Endothelial cell of umbilical vein (primary cell): Measurements from ENCODE around the gene ATP6V1A. TPM values are rescaled to one million over a fixed set of nuclear protein-coding genes. Genes with fewer than 3 reads are reported as not detected.

Experiments used
- BruUV-seq: library from RNA; stranded (reverse); fragments of 400-500 nt; replicated peaks from 2 replicates; lab custom pipeline; 2021; lab: Mats Ljungman, UMichigan
- CTCF ChIA-PET: fragments of 300-600, 350-600 bp; sonication (Branson Sonifier 250); formaldehyde crosslinking; loops from one replicate; lab custom pipeline; 2021; ENCODE audit warnings: antibody characterized with exemption, inconsistent platforms; lab: Charles Lee
- POLR2A ChIA-PET: fragments of 300-600, 350-600 bp; sonication (Branson Sonifier 250); formaldehyde crosslinking; loops from one replicate; lab custom pipeline; 2021; ENCODE audit warnings: antibody characterized with exemption, inconsistent platforms; lab: Charles Lee
- DNase-seq: peaks from one replicate; pipeline ENCODE4 v3.0.0-alpha.2; 2011; ENCODE audit warnings: low read depth, low spot score
- FAIRE-seq: peaks from 2 replicates; lab custom pipeline; 2011; peaks lifted over from hg19 to GRCh38; lab: Jason Lieb, UNC
- H2AFZ ChIP-seq: 2 replicates; pipeline ENCODE4 v1.6.0; 2012; ENCODE audit warnings: low read depth, low read length, control low read depth, inconsistent platforms
- H3K27ac ChIP-seq: 2 replicates; pipeline ENCODE4 v1.5.1; 2011; ENCODE audit warnings: low read depth, mild to moderate bottlenecking, control low read depth, low read length, moderate library complexity; ENCODE audit not compliant: insufficient read depth
- H3K27me3 ChIP-seq, 2 experiments: 2 replicates each; pipeline versions ENCODE4 v1.6.0 to v1.6.1; 2011; ENCODE audit warnings: low read length in 2 of 2, mixed read lengths in 1 of 2; ENCODE audit not compliant: control insufficient read depth in 2 of 2, insufficient read depth in 2 of 2
- H3K36me3 ChIP-seq, 2 experiments: 2 replicates in 1 of 2; 3 replicates in 1 of 2; pipeline ENCODE4 v1.5.1; 2011; ENCODE audit warnings: low read length in 2 of 2, mild to moderate bottlenecking in 1 of 2, moderate library complexity in 1 of 2; ENCODE audit not compliant: control insufficient read depth in 2 of 2, insufficient read depth in 2 of 2; ENCODE audit errors: extremely low read depth in 1 of 2
- H3K4me1 ChIP-seq: 3 replicates; pipeline ENCODE4 v1.5.1; 2011; ENCODE audit warnings: mild to moderate bottlenecking, low read length; ENCODE audit not compliant: control insufficient read depth, insufficient read depth; ENCODE audit errors: extremely low read depth
- H3K4me2 ChIP-seq: 2 replicates; pipeline ENCODE4 v1.6.1; 2011; ENCODE audit warnings: low read length, control low read depth, mixed read lengths; ENCODE audit not compliant: insufficient read depth
- H3K4me3 ChIP-seq, 3 experiments: fragments of 200-600 bp in 1 of 3; sonication (generic), shearing (Covaris generic) in 1 of 3; replicated peaks in 1 of 3; 2 replicates each; pipeline ENCODE4 v1.5.1; 2011 to 2016; ENCODE audit warnings: control low read depth in 3 of 3, low read length in 3 of 3, mild to moderate bottlenecking in 2 of 3, inconsistent platforms in 1 of 3, low read depth in 1 of 3, moderate library complexity in 1 of 3; ENCODE audit not compliant: insufficient read depth in 1 of 3
- H3K79me2 ChIP-seq: 2 replicates; pipeline ENCODE4 v1.6.0; 2012; ENCODE audit warnings: low read length, inconsistent platforms; ENCODE audit not compliant: control insufficient read depth, insufficient read depth
- H3K9ac ChIP-seq: replicated peaks from 2 replicates; pipeline ENCODE3; 2011; ENCODE audit warnings: low read length, control low read depth; ENCODE audit not compliant: insufficient read depth; ENCODE audit errors: extremely low read depth
- H3K9me1 ChIP-seq: replicated peaks from 3 replicates; pipeline ENCODE4 v1.6.0; 2011; ENCODE audit warnings: mild to moderate bottlenecking, low read length; ENCODE audit not compliant: control insufficient read depth, insufficient read depth; ENCODE audit errors: extremely low read depth
- H3K9me3 ChIP-seq: replicated peaks from 2 replicates; pipeline ENCODE4 v1.5.1; 2012; ENCODE audit warnings: low read length, inconsistent platforms; ENCODE audit not compliant: control insufficient read depth, insufficient read depth
- H4K20me1 ChIP-seq: replicated peaks from 2 replicates; pipeline ENCODE3; 2011; ENCODE audit warnings: mild to moderate bottlenecking, low read length; ENCODE audit not compliant: control insufficient read depth, insufficient read depth; ENCODE audit errors: extremely low read depth
- EZH2 ChIP-seq: IDR thresholded peaks from 2 replicates; pipeline ENCODE4 v1.6.1; 2012; ENCODE audit warnings: borderline replicate concordance, low read depth, mild to moderate bottlenecking, moderate library complexity, low read length, inconsistent platforms; ENCODE audit not compliant: severe bottlenecking
- FOS ChIP-seq: IDR thresholded peaks from 2 replicates; pipeline ENCODE4 v1.6.1; 2011; ENCODE audit warnings: mild to moderate bottlenecking, low read length, moderate library complexity, borderline replicate concordance; ENCODE audit not compliant: insufficient read depth
- GATA2 ChIP-seq: IDR thresholded peaks from 2 replicates; pipeline ENCODE4 v1.7.0; 2011; ENCODE audit warnings: low read depth, mild to moderate bottlenecking, moderate library complexity, mixed read lengths, low read length; ENCODE audit not compliant: insufficient read length, insufficient read depth
- MYC ChIP-seq: IDR thresholded peaks from one replicate; pipeline ENCODE4 v1.6.1; 2011; ENCODE audit warnings: mild to moderate bottlenecking, low read depth, low read length
- POLR2A ChIP-seq: IDR thresholded peaks from 2 replicates; pipeline ENCODE4 v1.6.1; 2012; ENCODE audit warnings: low read depth, mild to moderate bottlenecking, control low read depth, low read length
- dilution Hi-C: fragments of 300-500 bp; cut with MboI; formaldehyde crosslinking; loops from one replicate; pipeline ENCODE4 v1.15.0; 2019; ENCODE audit warnings: low sequenced_read_pairs; ENCODE audit not compliant: extremely low pct_ligation_motif_present
- intact Hi-C: fragments of 100-400 bp; cut with micrococcal nuclease; formaldehyde crosslinking; loops from one replicate; pipeline ENCODE4 v1.10.0; 2022
- polyA plus RNA-seq, 4 experiments: library from polyadenylated mRNA; depleted of rRNA in 3 of 4; stranded (reverse) in 3 of 4; unstranded in 1 of 4; fragments of >200 nt; gene quantifications; 2 replicates each; pipeline versions ENCODE4 v1.2.1 to v1.2.3, GENCODE V29; 2011 to 2012; ENCODE audit warnings: missing spikeins in 1 of 4
- total RNA-seq: library from RNA; stranded (reverse); gene quantifications from 2 replicates; pipeline ENCODE4 v1.2.3, GENCODE V29; 2021
- TF ChIP-seq, protein P1 (sequence below): IDR thresholded peaks from 2 replicates; pipeline ENCODE4 v1.6.1; 2011; ENCODE audit not compliant: insufficient read depth, insufficient read length

ATP6V1A gene
- total and polyA plus RNA-seq, 2 donors (not counting 3 experiments of a cell fraction or from before 2014, with no cell fraction given), result 20.9 to 96.9 TPM

DNA sequence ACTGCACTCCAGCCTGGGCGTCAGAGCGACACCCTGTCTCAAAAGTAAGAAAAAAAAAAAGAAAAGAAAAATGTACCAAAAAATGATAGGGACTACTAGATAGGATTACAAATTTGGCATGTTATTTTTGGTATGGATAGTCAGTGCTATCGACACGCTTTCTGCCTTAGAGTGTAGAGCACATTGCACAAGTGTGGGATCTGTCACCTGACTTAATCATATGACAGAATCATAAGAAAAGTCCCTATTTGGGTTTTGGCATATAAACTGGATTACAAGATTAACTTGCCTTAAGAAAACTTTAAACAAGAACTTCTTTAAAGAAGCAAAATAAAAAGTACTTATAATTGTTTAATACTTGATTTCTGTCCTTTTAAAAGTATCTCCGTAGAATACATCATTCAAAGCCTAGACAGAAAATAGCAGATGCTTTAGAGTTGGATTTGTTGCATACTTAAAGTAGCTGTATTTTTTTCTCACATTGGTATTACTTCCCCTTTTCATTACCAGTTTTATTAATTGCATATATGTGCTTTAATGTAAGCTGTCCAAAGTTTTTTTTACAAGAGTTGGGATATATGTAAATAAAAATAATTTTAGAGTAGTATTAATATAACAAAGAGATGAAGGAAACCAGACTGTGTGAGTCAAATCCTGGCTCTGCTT lies 7.8 kb downstream of the ATP6V1A start:
- H3K9me3 ChIP-seq, result no peaks in the 10 kb centered on the region
- H3K4me3 ChIP-seq, result no peak overlapping the region
- dilution Hi-C loops (no loop called here), intact Hi-C loops (no loop called here)
- no peak overlapping the region for H3K4me2 ChIP-seq
- H2AFZ ChIP-seq, result no peak overlapping the region
- no peak for DNase-seq
- H3K36me3 ChIP-seq, result peaks cover 0 to 3% of the 10 kb centered on the region in 2 experiments
- H3K9me1 ChIP-seq, result no peaks in the 10 kb centered on the region
- TF ChIP-seq EZH2, result no peak
- TF ChIP-seq, protein P1, sequence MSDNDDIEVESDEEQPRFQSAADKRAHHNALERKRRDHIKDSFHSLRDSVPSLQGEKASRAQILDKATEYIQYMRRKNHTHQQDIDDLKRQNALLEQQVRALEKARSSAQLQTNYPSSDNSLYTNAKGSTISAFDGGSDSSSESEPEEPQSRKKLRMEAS, result no peak
- TF ChIP-seq FOS, result no peak
- TF ChIP-seq POLR2A, result no peak
- BruUV-seq, result no TSS peak
- H3K4me1 ChIP-seq, result no peaks in the 10 kb centered on the region
- no peaks in the 10 kb centered on the region for H4K20me1 ChIP-seq
- ChIA-PET POLR2A (no interaction called here), CTCF (interaction anchor here (0.7 kb wide), 1 partner anchor 10 kb away, joined by 3 read pairs; no protein-coding TSS in a partner anchor)
- peaks cover 49% of the 10 kb centered on the region for H3K79me2 ChIP-seq
- H3K9ac ChIP-seq, result no peak overlapping the region
- no peak for FAIRE-seq
- no peak overlapping the region for H3K27ac ChIP-seq
- H3K27me3 ChIP-seq, result no peaks in the 10 kb centered on the region

DNA sequence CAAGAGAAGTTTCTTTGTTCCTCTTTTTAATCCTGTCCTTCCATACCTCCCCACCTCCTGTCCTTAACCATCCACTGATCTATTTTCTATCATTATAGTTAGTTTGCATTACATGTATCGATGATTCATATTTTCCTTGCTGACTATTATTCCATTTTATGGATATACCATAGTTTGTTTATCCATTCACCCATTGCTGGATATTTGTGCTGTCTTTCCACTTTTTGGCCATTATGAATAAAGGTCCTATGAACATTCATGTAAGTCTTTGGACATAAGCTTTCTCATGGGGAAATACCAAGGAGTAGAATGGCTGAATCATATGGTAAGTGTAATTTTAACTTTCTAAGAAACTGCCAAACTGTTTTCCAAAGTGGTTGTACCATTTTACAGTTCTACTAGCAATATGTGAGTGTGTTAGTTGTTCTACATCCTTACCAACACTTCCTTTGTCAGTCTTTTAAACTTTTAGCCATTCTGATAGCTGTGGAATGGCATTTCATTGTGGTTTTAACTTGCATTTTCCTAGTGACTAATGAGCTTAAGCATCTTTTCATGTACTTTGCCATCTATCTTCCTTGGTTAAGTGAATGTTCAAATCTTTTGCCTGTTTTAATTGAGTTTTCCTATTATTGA lies 11.7 kb downstream of the ATP6V1A start:
- Histone ChIP-seq H4K20me1 (no peaks in the 10 kb centered on the region), H3K4me3 (no peak overlapping the region), H2AFZ (no peak overlapping the region), H3K79me2 (peaks cover 35% of the 10 kb centered on the region), H3K9me1 (no peaks in the 10 kb centered on the region), H3K9ac (no peak overlapping the region), H3K9me3 (no peaks in the 10 kb centered on the region), H3K27me3 (no peaks in the 10 kb centered on the region), H3K4me2 (no peak overlapping the region), H3K27ac (no peak overlapping the region), H3K4me1 (no peaks in the 10 kb centered on the region), H3K36me3 (peaks cover 0 to 3% of the 10 kb centered on the region in 2 experiments)
- no TSS peak for BruUV-seq
- intact Hi-C loops (no loop called here), dilution Hi-C loops (no loop called here)
- no peak for DNase-seq
- no peak for FAIRE-seq
- CTCF ChIA-PET, result interaction anchor here (0.9 to 1.5 kb wide), 3 partner anchors 12 to 21 kb away, joined by 3 to 5 read pairs (median 3); partner anchors contain the start of gene ATP6V1A
- POLR2A ChIA-PET, result no interaction called here
- no peak for TF ChIP-seq FOS
- no peak for TF ChIP-seq MYC
- TF ChIP-seq, protein P1, result no peak
- TF ChIP-seq GATA2, result no peak
